ENCODE measurements around the gene OSBPL9.

- no peak for TF ChIP-seq CTCF (IDR thresholded peaks at IDR 0.05; ENCODE audit: low read length)
- no peak for TF ChIP-seq EZH2 (IDR thresholded peaks at IDR 0.05; ENCODE audit: borderline replicate concordance, low read length)
These were observed 168.1 kb downstream of the OSBPL9 start for GRCh38 chr1:51784997-51785421.

All from OCI-LY1 (cell line).